H9 (cell line): Measurements from ENCODE around the gene SECISBP2. TPM values are rescaled to one million over a fixed set of nuclear protein-coding genes. Genes with fewer than 3 reads are reported as not detected.
A peak's percentile ranks its signal among the peaks of the same experiment; 100 is the strongest.

Experiments used
- DNase-seq: peaks from one replicate; pipeline ENCODE4 v3.0.0-alpha.2; 2017
- H2AFZ ChIP-seq: one replicate; pipeline ENCODE4 v1.6.1; 2013; ENCODE audit warnings: mild to moderate bottlenecking, low read length, control low read depth, moderate library complexity
- H2AK5ac ChIP-seq: 2 replicates; pipeline ENCODE4 v1.6.1; 2013; ENCODE audit warnings: low read length, control low read depth, mixed read lengths; ENCODE audit not compliant: insufficient read length
- H2BK120ac ChIP-seq: one replicate; pipeline ENCODE4 v1.6.1; 2013; ENCODE audit warnings: low read depth, mild to moderate bottlenecking, low read length, control low read depth, inconsistent platforms; ENCODE audit not compliant: poor library complexity, severe bottlenecking
- H2BK12ac ChIP-seq: 2 replicates; pipeline ENCODE4 v1.6.1; 2013; ENCODE audit warnings: low read length, control low read depth, mixed read lengths, low read depth; ENCODE audit not compliant: insufficient read length
- H2BK15ac ChIP-seq: 2 replicates; pipeline ENCODE4 v1.6.1; 2013; ENCODE audit warnings: low read depth, low read length, control low read depth
- H2BK20ac ChIP-seq: one replicate; pipeline ENCODE4 v1.6.1; 2013; ENCODE audit warnings: low read depth, mild to moderate bottlenecking, low read length, control low read depth, inconsistent platforms; ENCODE audit not compliant: poor library complexity, severe bottlenecking
- H2BK5ac ChIP-seq: 2 replicates; pipeline ENCODE4 v1.6.1; 2013; ENCODE audit warnings: low read length, control low read depth, mixed read lengths; ENCODE audit not compliant: insufficient read length
- H3K14ac ChIP-seq: 2 replicates; pipeline ENCODE4 v1.6.1; 2013; ENCODE audit warnings: low read length, control low read depth; ENCODE audit not compliant: insufficient read depth
- H3K18ac ChIP-seq: 2 replicates; pipeline ENCODE4 v1.6.1; 2013; ENCODE audit warnings: low read depth, mild to moderate bottlenecking, mixed read lengths, low read length, control low read depth; ENCODE audit not compliant: insufficient read length
- H3K23ac ChIP-seq: 2 replicates; pipeline ENCODE4 v1.6.1; 2013; ENCODE audit warnings: low read length, control low read depth, mixed read lengths, low read depth; ENCODE audit not compliant: insufficient read length
- H3K23me2 ChIP-seq: 2 replicates; pipeline ENCODE4 v1.6.1; 2013; ENCODE audit warnings: low read depth, mild to moderate bottlenecking, mixed read lengths, low read length, control low read depth; ENCODE audit not compliant: insufficient read length, poor library complexity, severe bottlenecking
- H3K27ac ChIP-seq: 2 replicates; pipeline ENCODE4 v1.5.1; 2013; ENCODE audit warnings: low read length, control low read depth, mixed read lengths, low read depth; ENCODE audit not compliant: insufficient read length
- H3K27me3 ChIP-seq: 2 replicates; pipeline ENCODE4 v1.6.1; 2013; ENCODE audit warnings: low read length, control low read depth, inconsistent platforms; ENCODE audit not compliant: insufficient read depth
- H3K4ac ChIP-seq: 2 replicates; pipeline ENCODE4 v1.6.1; 2013; ENCODE audit warnings: low read depth, mild to moderate bottlenecking, control low read depth, inconsistent platforms, low read length, moderate library complexity
- H3K4me1 ChIP-seq: 2 replicates; pipeline ENCODE4 v1.6.1; 2013; ENCODE audit warnings: low read length, control low read depth, inconsistent platforms; ENCODE audit not compliant: insufficient read depth
- H3K4me2 ChIP-seq: 2 replicates; pipeline ENCODE4 v1.6.1; 2013; ENCODE audit warnings: low read length, control low read depth, mixed read lengths; ENCODE audit not compliant: insufficient read length, insufficient read depth
- H3K56ac ChIP-seq: 2 replicates; pipeline ENCODE4 v1.6.1; 2013; ENCODE audit warnings: low read depth, mild to moderate bottlenecking, mixed read lengths, low read length, control low read depth; ENCODE audit not compliant: insufficient read length
- H3K79me1 ChIP-seq: 2 replicates; pipeline ENCODE4 v1.6.1; 2013; ENCODE audit warnings: low read depth, mild to moderate bottlenecking, moderate library complexity, low read length, control low read depth, inconsistent platforms; ENCODE audit not compliant: insufficient read depth, poor library complexity, severe bottlenecking
- H3K79me2 ChIP-seq: 2 replicates; pipeline ENCODE4 v1.6.1; 2013; ENCODE audit warnings: low read length, control low read depth, inconsistent platforms; ENCODE audit not compliant: insufficient read depth
- H3K9ac ChIP-seq: 2 replicates; pipeline ENCODE4 v1.6.1; 2013; ENCODE audit warnings: low read length, control low read depth, mixed read lengths; ENCODE audit not compliant: insufficient read length; ENCODE audit errors: extremely low read depth
- H3K9me3 ChIP-seq: one replicate; pipeline ENCODE4 v1.6.1; 2013; ENCODE audit warnings: low read depth, low read length, inconsistent platforms; ENCODE audit not compliant: control insufficient read depth
- H3T11ph ChIP-seq: one replicate; pipeline ENCODE4 v1.6.1; 2013; ENCODE audit warnings: mild to moderate bottlenecking, low read length, control low read depth, inconsistent platforms
- H4K20me1 ChIP-seq: one replicate; pipeline ENCODE4 v1.6.1; 2013; ENCODE audit not compliant: control insufficient read depth, insufficient read length, insufficient read depth
- H4K5ac ChIP-seq: 2 replicates; pipeline ENCODE4 v1.6.1; 2013; ENCODE audit warnings: low read depth, mild to moderate bottlenecking, mixed read lengths, low read length, control low read depth; ENCODE audit not compliant: insufficient read length
- H4K8ac ChIP-seq: replicated peaks from 2 replicates; pipeline ENCODE4 v1.6.1; 2013; ENCODE audit warnings: low read length, control low read depth, mixed read lengths, low read depth; ENCODE audit not compliant: insufficient read length
- H4K91ac ChIP-seq: 2 replicates; pipeline ENCODE4 v1.6.1; 2013; ENCODE audit warnings: low read depth, mild to moderate bottlenecking, moderate library complexity, mixed read lengths, low read length, control low read depth; ENCODE audit not compliant: insufficient read length
- H3K27ac Mint-ChIP-seq, 3 experiments: 2 replicates in 2 of 3; 3 replicates in 1 of 3; pipeline ENCODE4 v1.8.0; 2020 to 2021; ENCODE audit warnings: mixed read lengths in 3 of 3, mild to moderate bottlenecking in 1 of 3, moderate library complexity in 1 of 3
- H3K27me3 Mint-ChIP-seq: 2 replicates; pipeline ENCODE4 v1.8.0; 2021; ENCODE audit warnings: low read depth, mild to moderate bottlenecking, moderate library complexity, mixed read lengths
- H3K36me3 Mint-ChIP-seq, 3 experiments: 2 replicates in 2 of 3; 3 replicates in 1 of 3; pipeline ENCODE4 v1.8.0; 2020 to 2021; ENCODE audit warnings: low read depth in 3 of 3, mixed read lengths in 3 of 3; ENCODE audit not compliant: insufficient read depth in 1 of 3
- H3K4me1 Mint-ChIP-seq, 2 experiments: 2 replicates each; pipeline ENCODE4 v1.8.0; 2020; ENCODE audit warnings: mixed read lengths in 2 of 2
- H3K4me3 Mint-ChIP-seq, 2 experiments: 2 replicates in 1 of 2; 3 replicates in 1 of 2; pipeline ENCODE4 v1.8.0; 2020 to 2021; ENCODE audit warnings: mild to moderate bottlenecking in 2 of 2, mixed read lengths in 2 of 2, moderate library complexity in 1 of 2
- H3K9me3 Mint-ChIP-seq, 2 experiments: 2 replicates in 1 of 2; 3 replicates in 1 of 2; pipeline ENCODE4 v1.8.0; 2020; ENCODE audit warnings: mild to moderate bottlenecking in 2 of 2, mixed read lengths in 2 of 2, moderate library complexity in 1 of 2
- CTCF ChIP-seq: fragments of 200-600 bp; sonication (generic); conservative IDR thresholded peaks from 3 replicates; pipeline ENCODE4 v1.8.0; 2021; ENCODE audit warnings: antibody characterized with exemption, mild to moderate bottlenecking
- WGBS: extraction: QIAGEN DNeasy Blood & Tissue Kit; methylation state at CpG from one replicate; pipeline ENCODE4 v1.1.7; 2013; ENCODE audit warnings: missing lambda C conversion rate, low lambda C conversion rate, mixed read lengths; ENCODE audit not compliant: insufficient read length; ENCODE audit errors: extremely low coverage; 5-methylcytosine and 5-hydroxymethylcytosine counted together
- total RNA-seq: library from RNA; stranded (reverse); gene quantifications from 2 replicates; pipeline ENCODE4 v1.2.1, GENCODE V29; 2021

SECISBP2 gene
- total RNA-seq, 1 experiment from 2014 or later = 62.7 TPM

- Histone ChIP-seq H3K23ac (no peak overlapping the region), H2BK12ac (no peak overlapping the region), H3K9me3 (no peaks in the 10 kb centered on the region), H3K4me2 (no peak overlapping the region), H2BK15ac (no peak overlapping the region), H4K91ac (no peak overlapping the region), H3K4me1 (no peaks in the 10 kb centered on the region), H3K4ac (no peak overlapping the region), H3K79me1 (no peaks in the 10 kb centered on the region), H4K5ac (no peak overlapping the region), H3K56ac (no peak overlapping the region), H4K20me1 (no peaks in the 10 kb centered on the region), H3K27ac (no peak overlapping the region), H4K8ac (no peak overlapping the region), H3K14ac (no peak overlapping the region), H2AFZ (no peak overlapping the region), H3K23me2 (no peaks in the 10 kb centered on the region), H3K9ac (no peak overlapping the region), H3T11ph (no peak overlapping the region), H3K18ac (no peak overlapping the region), H2BK120ac (no peak overlapping the region), H2BK5ac (no peak overlapping the region), H2BK20ac (no peak overlapping the region), H2AK5ac (no peak overlapping the region), H3K27me3 (no peaks in the 10 kb centered on the region), H3K79me2 (no peaks in the 10 kb centered on the region)
- Mint-ChIP-seq H3K27ac (0 out of 7 replicates have a peak overlapping the region, but pooled peaks of 1 of the 3 experiments have one; percentile 49), H3K36me3 (peaks cover 0 to 2% (median 0%) of the 10 kb centered on the region in 3 experiments; a peak in 2 of 7 replicates), H3K9me3 (no peaks in the 10 kb centered on the region), H3K27me3 (peaks cover 1% of the 10 kb centered on the region; the same call in 1 of the 2 replicates), H3K4me3 (no peak overlapping the region), H3K4me1 (no peaks in the 10 kb centered on the region)
- no CpG with 5 or more reads among the region's 7 CpGs for WGBS
- no peak for TF ChIP-seq CTCF
- no peak for DNase-seq
Observed at GRCh38 chr9:89368550-89368949, 50.2 kb downstream of the SECISBP2 start.
